NCI-H2107 (cell line): ENCODE results near the gene NFIB.

Source experiments
- DNase-seq: peaks from one replicate; lab custom pipeline; 2025; lab: John Stamatoyannopoulos, UW

The NFIB gene

GRCh38 chr9:14306672-14307660 lies 7.0 kb downstream of the NFIB start:
- no peak for DNase-seq

- DNase-seq: no peak
These were observed 7.8 kb downstream of the NFIB start for GRCh38 chr9:14306188-14306587.

- no peak for DNase-seq
These were observed 9.7 kb downstream of the NFIB start for GRCh38 chr9:14304259-14304658.

GRCh38 chr9:14303521-14303920 lies 10.4 kb downstream of the NFIB start:
- no peak for DNase-seq

GRCh38 chr9:14303100-14303499 lies 10.8 kb downstream of the NFIB start:
- DNase-seq: no peak

GRCh38 chr9:14302405-14302804 lies 11.5 kb downstream of the NFIB start:
- DNase-seq: no peak

GRCh38 chr9:14301583-14302021 lies 12.3 kb downstream of the NFIB start:
- no peak for DNase-seq

GRCh38 chr9:14301006-14301405 lies 12.9 kb downstream of the NFIB start:
- DNase-seq: no peak

- DNase-seq: no peak
These were observed 13.4 kb downstream of the NFIB start for GRCh38 chr9:14300588-14300987.

GRCh38 chr9:14300040-14300439 lies 13.9 kb downstream of the NFIB start:
- DNase-seq: no peak

- DNase-seq: no peak
These were observed 15.3 kb downstream of the NFIB start for GRCh38 chr9:14298601-14299022.

GRCh38 chr9:14296495-14297113 lies 17.3 kb downstream of the NFIB start:
- DNase-seq: no peak

GRCh38 chr9:14294659-14295058 lies 19.3 kb downstream of the NFIB start:
- DNase-seq: no peak

- no peak for DNase-seq
These were observed 20.1 kb downstream of the NFIB start for GRCh38 chr9:14293801-14294200.

- no peak for DNase-seq
These were observed 21.7 kb downstream of the NFIB start for GRCh38 chr9:14292181-14292739.

GRCh38 chr9:14289916-14290315 lies 24.0 kb downstream of the NFIB start:
- DNase-seq: no peak

GRCh38 chr9:14288433-14288832 lies 25.5 kb downstream of the NFIB start:
- no peak for DNase-seq

- no peak for DNase-seq
These were observed 27.8 kb downstream of the NFIB start for GRCh38 chr9:14286121-14286520.

GRCh38 chr9:14283276-14283675 lies 30.7 kb downstream of the NFIB start:
- no peak for DNase-seq

GRCh38 chr9:14281876-14282275 lies 32.1 kb downstream of the NFIB start:
- no peak for DNase-seq

GRCh38 chr9:14281136-14281795 lies 32.7 kb downstream of the NFIB start:
- no peak for DNase-seq

- no peak for DNase-seq
These were observed 34.3 kb downstream of the NFIB start for GRCh38 chr9:14279671-14280070.
